SK-N-SH treated with all-trans-retinoic acid at 6 μM for 48 hours (cell line): ENCODE data around the gene ADM.

Experiments used
- ATAC-seq: fragments of 200-7000 bp; cut with Tn5 transposase; 3 replicates; pipeline ENCODE4 v1.9.1; 2020; ENCODE audit warnings: mild to moderate bottlenecking, moderate library complexity
- ARNTL ChIP-seq: fragments of 450-650 bp; formaldehyde crosslinking; IDR thresholded peaks from 2 replicates; pipeline ENCODE4 v1.5.0; 2020; ENCODE audit warnings: low read depth, mild to moderate bottlenecking, moderate library complexity, borderline replicate concordance
- BACH2 ChIP-seq: fragments of 250-450 bp; sonication (Bioruptor Pico); IDR thresholded peaks from 2 replicates; pipeline ENCODE4 v1.9.0; 2021; ENCODE audit warnings: mild to moderate bottlenecking, borderline replicate concordance
- CREB5 ChIP-seq: fragments of 250-450 bp; sonication (Bioruptor Pico); IDR thresholded peaks from 2 replicates; pipeline ENCODE4 v1.5.1; 2020; ENCODE audit warnings: low read depth, mild to moderate bottlenecking, moderate library complexity
- CSDC2 ChIP-seq: fragments of 250-450 bp; sonication (Bioruptor Pico); IDR thresholded peaks from 2 replicates; pipeline ENCODE4 v1.5.0; 2020; ENCODE audit warnings: mild to moderate bottlenecking, moderate library complexity
- ESRRG ChIP-seq: fragments of 250-450 bp; sonication (Bioruptor Pico); IDR thresholded peaks from 2 replicates; pipeline ENCODE4 v1.6.1; 2021; ENCODE audit warnings: mild to moderate bottlenecking
- GLIS3 ChIP-seq: fragments of 250-450 bp; sonication (Bioruptor Pico); IDR thresholded peaks from 2 replicates; pipeline ENCODE4 v1.5.0; 2020; ENCODE audit warnings: mild to moderate bottlenecking, moderate library complexity
- ISL1 ChIP-seq: fragments of 250-450 bp; sonication (Bioruptor Pico); IDR thresholded peaks from 2 replicates; pipeline ENCODE4 v2.1.2; 2022; ENCODE audit warnings: mild to moderate bottlenecking, moderate library complexity
- OSR1 ChIP-seq: fragments of 250-450 bp; sonication (Bioruptor Pico); IDR thresholded peaks from 2 replicates; pipeline ENCODE4 v1.8.0; 2022; ENCODE audit warnings: moderate library complexity, mild to moderate bottlenecking, inconsistent platforms
- PATZ1 ChIP-seq: fragments of 250-450 bp; sonication (Bioruptor Pico); IDR thresholded peaks from 2 replicates; pipeline ENCODE4 v1.8.0; 2020; ENCODE audit warnings: mild to moderate bottlenecking, moderate library complexity, borderline replicate concordance
- POU6F1 ChIP-seq: fragments of 250-450 bp; sonication (Bioruptor Pico); IDR thresholded peaks from 2 replicates; pipeline ENCODE4 v1.8.0; 2021; ENCODE audit warnings: low read depth, mild to moderate bottlenecking, moderate library complexity, borderline replicate concordance
- PPARA ChIP-seq: fragments of 250-450 bp; sonication (Bioruptor Pico); IDR thresholded peaks from 2 replicates; pipeline ENCODE4 v1.5.0; 2020; ENCODE audit warnings: mild to moderate bottlenecking, borderline replicate concordance
- RARB ChIP-seq: fragments of 250-450 bp; sonication (Bioruptor Pico); IDR thresholded peaks from 2 replicates; pipeline ENCODE4 v1.8.0; 2021; ENCODE audit warnings: mild to moderate bottlenecking, moderate library complexity
- SNAI2 ChIP-seq: fragments of 250-450 bp; sonication (Bioruptor Pico); IDR thresholded peaks from 2 replicates; pipeline ENCODE4 v1.5.0; 2020; ENCODE audit warnings: mild to moderate bottlenecking, moderate library complexity
- TCF4 ChIP-seq: fragments of 250-450 bp; sonication (Bioruptor Pico); IDR thresholded peaks from 2 replicates; pipeline ENCODE4 v1.8.0; 2021; ENCODE audit warnings: mild to moderate bottlenecking, moderate library complexity, borderline replicate concordance
- TOX ChIP-seq: fragments of 250-450 bp; sonication (Bioruptor Pico); IDR thresholded peaks from 2 replicates; pipeline ENCODE4 v1.8.0; 2021; ENCODE audit warnings: mild to moderate bottlenecking, moderate library complexity, borderline replicate concordance
- ZC3H10 ChIP-seq: fragments of 250-450 bp; sonication (Bioruptor Pico); IDR thresholded peaks from 2 replicates; pipeline ENCODE4 v1.5.1; 2021; ENCODE audit warnings: mild to moderate bottlenecking, moderate library complexity
- ZFP3 ChIP-seq: fragments of 250-450 bp; sonication (Bioruptor Pico); IDR thresholded peaks from 2 replicates; pipeline ENCODE4 v1.5.0; 2020; ENCODE audit warnings: mild to moderate bottlenecking, moderate library complexity
- ZFP30 ChIP-seq: fragments of 450-650 bp; formaldehyde crosslinking; IDR thresholded peaks from 2 replicates; pipeline ENCODE4 v1.5.0; 2022; ENCODE audit warnings: mild to moderate bottlenecking, moderate library complexity
- ZNF565 ChIP-seq: fragments of 450-650 bp; formaldehyde crosslinking; conservative IDR thresholded peaks from 2 replicates; pipeline ENCODE4 v1.5.0; 2020; ENCODE audit warnings: low read depth, mild to moderate bottlenecking, moderate library complexity
- ZNF70 ChIP-seq: fragments of 450-650 bp; formaldehyde crosslinking; IDR thresholded peaks from 2 replicates; pipeline ENCODE4 v1.5.0; 2020; ENCODE audit warnings: mild to moderate bottlenecking, moderate library complexity
- ZNF8 ChIP-seq: fragments of 450-650 bp; formaldehyde crosslinking; IDR thresholded peaks from 2 replicates; pipeline ENCODE4 v1.5.0; 2020; ENCODE audit warnings: mild to moderate bottlenecking, moderate library complexity
- TF ChIP-seq, protein P1 (sequence below): fragments of 250-450 bp; sonication (Bioruptor Pico); IDR thresholded peaks from 2 replicates; pipeline ENCODE4 v1.5.0; 2020; ENCODE audit warnings: mild to moderate bottlenecking, moderate library complexity
- TF ChIP-seq, protein P2 (sequence below): fragments of 250-450 bp; sonication (Bioruptor Pico); IDR thresholded peaks from 2 replicates; pipeline ENCODE4 v1.5.1; 2021; ENCODE audit warnings: mild to moderate bottlenecking, moderate library complexity

The ADM gene

GRCh38 chr11:10317151-10317755 is 12.4 kb downstream of the ADM start:
- no peak for TF ChIP-seq ISL1 (CRISPR knock-in tag)
- no peak for TF ChIP-seq RARB (CRISPR knock-in tag)
- TF ChIP-seq ZFP30 (CRISPR knock-in tag), result no peak
- no peak for TF ChIP-seq ZNF565 (CRISPR knock-in tag)
- TF ChIP-seq ZNF8, result no peak
- TF ChIP-seq TOX (CRISPR knock-in tag), result no peak
- TF ChIP-seq GLIS3 (CRISPR knock-in tag), result no peak
- TF ChIP-seq, protein P1, sequence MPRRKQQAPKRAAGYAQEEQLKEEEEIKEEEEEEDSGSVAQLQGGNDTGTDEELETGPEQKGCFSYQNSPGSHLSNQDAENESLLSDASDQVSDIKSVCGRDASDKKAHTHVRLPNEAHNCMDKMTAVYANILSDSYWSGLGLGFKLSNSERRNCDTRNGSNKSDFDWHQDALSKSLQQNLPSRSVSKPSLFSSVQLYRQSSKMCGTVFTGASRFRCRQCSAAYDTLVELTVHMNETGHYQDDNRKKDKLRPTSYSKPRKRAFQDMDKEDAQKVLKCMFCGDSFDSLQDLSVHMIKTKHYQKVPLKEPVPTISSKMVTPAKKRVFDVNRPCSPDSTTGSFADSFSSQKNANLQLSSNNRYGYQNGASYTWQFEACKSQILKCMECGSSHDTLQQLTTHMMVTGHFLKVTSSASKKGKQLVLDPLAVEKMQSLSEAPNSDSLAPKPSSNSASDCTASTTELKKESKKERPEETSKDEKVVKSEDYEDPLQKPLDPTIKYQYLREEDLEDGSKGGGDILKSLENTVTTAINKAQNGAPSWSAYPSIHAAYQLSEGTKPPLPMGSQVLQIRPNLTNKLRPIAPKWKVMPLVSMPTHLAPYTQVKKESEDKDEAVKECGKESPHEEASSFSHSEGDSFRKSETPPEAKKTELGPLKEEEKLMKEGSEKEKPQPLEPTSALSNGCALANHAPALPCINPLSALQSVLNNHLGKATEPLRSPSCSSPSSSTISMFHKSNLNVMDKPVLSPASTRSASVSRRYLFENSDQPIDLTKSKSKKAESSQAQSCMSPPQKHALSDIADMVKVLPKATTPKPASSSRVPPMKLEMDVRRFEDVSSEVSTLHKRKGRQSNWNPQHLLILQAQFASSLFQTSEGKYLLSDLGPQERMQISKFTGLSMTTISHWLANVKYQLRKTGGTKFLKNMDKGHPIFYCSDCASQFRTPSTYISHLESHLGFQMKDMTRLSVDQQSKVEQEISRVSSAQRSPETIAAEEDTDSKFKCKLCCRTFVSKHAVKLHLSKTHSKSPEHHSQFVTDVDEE (CRISPR knock-in tag), result no peak
- TF ChIP-seq BACH2, result no peak
- TF ChIP-seq, protein P2, sequence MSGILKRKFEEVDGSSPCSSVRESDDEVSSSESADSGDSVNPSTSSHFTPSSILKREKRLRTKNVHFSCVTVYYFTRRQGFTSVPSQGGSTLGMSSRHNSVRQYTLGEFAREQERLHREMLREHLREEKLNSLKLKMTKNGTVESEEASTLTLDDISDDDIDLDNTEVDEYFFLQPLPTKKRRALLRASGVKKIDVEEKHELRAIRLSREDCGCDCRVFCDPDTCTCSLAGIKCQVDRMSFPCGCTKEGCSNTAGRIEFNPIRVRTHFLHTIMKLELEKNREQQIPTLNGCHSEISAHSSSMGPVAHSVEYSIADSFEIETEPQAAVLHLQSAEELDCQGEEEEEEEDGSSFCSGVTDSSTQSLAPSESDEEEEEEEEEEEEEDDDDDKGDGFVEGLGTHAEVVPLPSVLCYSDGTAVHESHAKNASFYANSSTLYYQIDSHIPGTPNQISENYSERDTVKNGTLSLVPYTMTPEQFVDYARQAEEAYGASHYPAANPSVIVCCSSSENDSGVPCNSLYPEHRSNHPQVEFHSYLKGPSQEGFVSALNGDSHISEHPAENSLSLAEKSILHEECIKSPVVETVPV (CRISPR knock-in tag), result no peak
- no peak for TF ChIP-seq ZC3H10 (CRISPR knock-in tag)
- no peak for TF ChIP-seq TCF4 (CRISPR knock-in tag)
- no peak for TF ChIP-seq PPARA (CRISPR knock-in tag)
- TF ChIP-seq CSDC2, result no peak
- TF ChIP-seq ARNTL (CRISPR knock-in tag), result no peak
- TF ChIP-seq SNAI2 (CRISPR knock-in tag), result no peak
- TF ChIP-seq OSR1 (CRISPR knock-in tag), result no peak
- TF ChIP-seq ZNF70 (CRISPR knock-in tag), result no peak
- no peak for TF ChIP-seq PATZ1 (CRISPR knock-in tag)
- TF ChIP-seq CREB5 (CRISPR knock-in tag), result no peak
- TF ChIP-seq, all 23 proteins: peak for 0
- no peak for ATAC-seq

DNA sequence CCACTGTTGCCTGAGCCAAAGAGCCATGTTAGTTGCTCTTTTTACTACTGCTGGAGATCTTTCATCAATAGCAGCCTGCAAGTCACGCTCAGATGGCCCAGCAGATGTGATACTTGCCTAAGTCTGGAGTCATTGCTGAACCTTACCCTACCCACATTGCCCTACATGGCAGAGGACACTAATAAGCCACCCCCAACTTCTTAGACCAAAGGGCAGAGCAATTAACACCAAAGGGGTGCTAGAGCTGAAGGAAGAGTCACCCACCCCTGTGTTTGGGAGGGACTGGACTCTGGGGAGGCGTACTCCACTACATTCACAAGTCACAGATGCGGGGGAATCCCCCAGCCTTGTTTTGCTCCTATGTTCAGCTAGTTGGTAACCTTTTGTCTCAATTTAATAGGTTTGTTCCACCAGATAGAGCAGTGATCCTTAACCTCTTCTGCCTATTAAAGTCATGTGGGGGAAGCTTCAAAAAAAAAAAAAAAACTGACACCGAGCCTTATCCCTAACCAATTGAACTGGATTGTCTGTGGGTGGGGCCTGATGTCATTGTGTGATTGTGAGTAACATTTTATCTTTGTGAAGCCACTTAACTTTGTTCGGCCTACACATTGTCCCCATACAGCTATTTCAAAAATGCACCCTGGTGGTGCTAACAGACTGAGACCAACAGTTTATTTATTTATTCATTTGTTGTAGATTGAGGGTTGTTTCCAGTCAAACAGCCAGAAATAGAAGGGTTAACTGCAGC is 13.1 kb downstream of the ADM start:
- no peak for ATAC-seq
- TF ChIP-seq ZNF70 (CRISPR knock-in tag) (no peak), PPARA (CRISPR knock-in tag) (no peak)
- TF ChIP-seq, all 23 proteins: peak for 0

DNA sequence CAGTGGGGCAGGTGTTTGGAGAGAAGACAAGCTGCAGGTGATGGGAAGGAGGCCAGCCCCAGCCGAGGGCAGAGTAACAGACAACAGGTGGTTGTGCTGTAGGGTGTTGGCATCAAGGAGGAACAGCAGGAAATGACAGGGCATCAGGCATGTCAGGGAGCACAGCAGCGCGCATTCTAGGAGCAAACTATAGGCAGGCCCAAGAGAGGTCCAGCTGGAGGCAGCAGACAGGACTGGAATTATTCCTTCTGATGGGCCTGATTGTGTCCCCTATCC is 13.6 kb downstream of the ADM start:
- no peak for ATAC-seq
- TF ChIP-seq CREB5 (CRISPR knock-in tag) (no peak), TCF4 (CRISPR knock-in tag) (no peak), ZFP3 (CRISPR knock-in tag) (no peak), ZFP30 (CRISPR knock-in tag) (no peak), TOX (CRISPR knock-in tag) (no peak), ZNF70 (CRISPR knock-in tag) (no peak), GLIS3 (CRISPR knock-in tag) (no peak), ISL1 (CRISPR knock-in tag) (no peak), ZC3H10 (CRISPR knock-in tag) (no peak), ARNTL (CRISPR knock-in tag) (no peak), RARB (CRISPR knock-in tag) (no peak), POU6F1 (CRISPR knock-in tag) (no peak), ZNF8 (no peak), SNAI2 (CRISPR knock-in tag) (no peak), OSR1 (CRISPR knock-in tag) (no peak), BACH2 (no peak), PATZ1 (CRISPR knock-in tag) (no peak), ESRRG (CRISPR knock-in tag) (no peak)
